HCT116 (cell line): ENCODE measurements around the gene CIBAR2. TPM values are rescaled to one million over a fixed set of nuclear protein-coding genes. Genes with fewer than 3 reads are reported as not detected.

Experiments
- ATAC-seq: fragments of 200-7000 bp; cut with Tn5 transposase; 2 replicates; pipeline ENCODE4 v1.9.1; 2020; ENCODE audit warnings: mild to moderate bottlenecking, moderate library complexity
- BruUV-seq: library from RNA; stranded (reverse); fragments of 400-500 nt; replicated peaks from 2 replicates; lab custom pipeline; 2021; lab: Mats Ljungman, UMichigan
- CTCF ChIA-PET: fragments of 300-600 bp; sonication (Branson Sonifier 250); formaldehyde crosslinking; loops from one replicate; lab custom pipeline; 2021; ENCODE audit warnings: antibody characterized with exemption; lab: Charles Lee
- POLR2A ChIA-PET: fragments of 300-600, 350-600 bp; sonication (Branson Sonifier 250); formaldehyde crosslinking; loops from one replicate; lab custom pipeline; 2021; ENCODE audit warnings: antibody characterized with exemption; lab: Charles Lee
- RAD21 ChIA-PET, 2 experiments: fragments of 300-600 bp; sonication (Branson Sonifier 250); formaldehyde crosslinking; loops; one replicate each; lab custom pipeline; 2023; ENCODE audit warnings: low total read pairs in 2 of 2; ENCODE audit not compliant: uncharacterized antibody in 2 of 2, unreplicated experiment in 2 of 2, low non-redundant PET in 1 of 2; lab: Charles Lee
- DNase-seq: peaks from one replicate; pipeline ENCODE4 v3.0.0-alpha.2; 2010; ENCODE audit warnings: low read depth, low spot score
- H2AFZ ChIP-seq: fragments of 200-600 bp; shearing (Covaris generic), sonication (generic); 2 replicates; pipeline ENCODE4 v1.6.1; 2017; ENCODE audit warnings: low read depth, mixed run types, mixed read lengths, antibody characterized with exemption, low read length; ENCODE audit not compliant: poor library complexity, severe bottlenecking
- H3K27ac ChIP-seq: 2 replicates; pipeline ENCODE4 v1.5.1; 2012; ENCODE audit warnings: low read depth, low read length
- H3K27me3 ChIP-seq: fragments of 200-600 bp; sonication (generic); 2 replicates; pipeline ENCODE4 v1.6.1; 2016; ENCODE audit warnings: mixed run types, low read length, mixed read lengths; ENCODE audit not compliant: insufficient read depth
- H3K36me3 ChIP-seq, 2 experiments: fragments of 200-500 bp in 1 of 2; fragments of 200-600 bp in 1 of 2; sonication (Bioruptor generic) in 1 of 2; sonication (generic) in 1 of 2; 2 replicates each; pipeline versions ENCODE4 v1.5.1 to v1.6.1; 2014 to 2016; ENCODE audit warnings: low read length in 2 of 2, inconsistent platforms in 1 of 2, mixed read lengths in 1 of 2, mixed run types in 1 of 2; ENCODE audit not compliant: insufficient read depth in 2 of 2, control insufficient read depth in 1 of 2
- H3K4me1 ChIP-seq, 2 experiments: fragments of 200-600 bp in 1 of 2; sonication (generic) in 1 of 2; 2 replicates each; pipeline versions ENCODE4 v1.5.1 to v1.6.1; 2012 to 2017; ENCODE audit warnings: low read length in 2 of 2, inconsistent platforms in 1 of 2, mild to moderate bottlenecking in 1 of 2, mixed read lengths in 1 of 2, mixed run types in 1 of 2, moderate library complexity in 1 of 2; ENCODE audit not compliant: insufficient read depth in 2 of 2, control insufficient read depth in 1 of 2
- H3K4me2 ChIP-seq: fragments of 200-600 bp; sonication (generic); 2 replicates; pipeline ENCODE4 v1.6.1; 2017; ENCODE audit warnings: mixed run types, low read length, mixed read lengths
- H3K4me3 ChIP-seq, 2 experiments: fragments of 200-600 bp in 1 of 2; sonication (generic) in 1 of 2; replicated peaks in 1 of 2; 2 replicates each; pipeline ENCODE4 v1.5.1; 2011 to 2016; ENCODE audit warnings: low read length in 2 of 2, control low read depth in 1 of 2, low read depth in 1 of 2, mild to moderate bottlenecking in 1 of 2, mixed read lengths in 1 of 2, mixed run types in 1 of 2
- H3K79me2 ChIP-seq: fragments of 200-600 bp; sonication (generic); 2 replicates; pipeline ENCODE4 v1.6.1; 2017; ENCODE audit warnings: mild to moderate bottlenecking, mixed run types, low read length, moderate library complexity, mixed read lengths; ENCODE audit not compliant: insufficient read depth
- H3K9ac ChIP-seq: fragments of 200-600 bp; sonication (generic); 2 replicates; pipeline ENCODE4 v1.6.1; 2016; ENCODE audit warnings: low read length, mixed read lengths
- H3K9me2 ChIP-seq: fragments of 200-600 bp; sonication (generic), shearing (Covaris generic); 2 replicates; pipeline ENCODE4 v1.6.1; 2017; ENCODE audit warnings: mixed run types, mild to moderate bottlenecking, moderate library complexity; ENCODE audit not compliant: insufficient read depth
- H3K9me3 ChIP-seq, 2 experiments: fragments of 200-500 bp in 1 of 2; fragments of 200-600 bp in 1 of 2; sonication (Bioruptor generic) in 1 of 2; sonication (generic) in 1 of 2; 2 replicates each; pipeline ENCODE4 v1.6.1; 2014 to 2017; ENCODE audit warnings: low read length in 2 of 2, mixed read lengths in 2 of 2, inconsistent platforms in 1 of 2, low read depth in 1 of 2, mild to moderate bottlenecking in 1 of 2, mixed run types in 1 of 2, moderate library complexity in 1 of 2; ENCODE audit not compliant: control insufficient read depth in 1 of 2, insufficient read depth in 1 of 2
- H4K20me1 ChIP-seq: fragments of 200-600 bp; sonication (generic), shearing (Covaris generic); 2 replicates; pipeline ENCODE4 v1.6.1; 2017; ENCODE audit warnings: mixed run types, mild to moderate bottlenecking, moderate library complexity; ENCODE audit not compliant: insufficient read depth
- ATF3 ChIP-seq: IDR thresholded peaks from 2 replicates; pipeline ENCODE4 v1.6.1; 2012
- CBX3 ChIP-seq: IDR thresholded peaks from 2 replicates; pipeline ENCODE4 v1.6.1; 2012; ENCODE audit warnings: low read depth
- CEBPB ChIP-seq: IDR thresholded peaks from 2 replicates; pipeline ENCODE4 v1.6.1; 2012; ENCODE audit warnings: low read depth
- CTCF ChIP-seq, 3 experiments: fragments of 200-600 bp in 1 of 3; sonication (generic) in 1 of 3; IDR thresholded peaks in 2 of 3; conservative IDR thresholded peaks in 1 of 3; 2 replicates each; pipeline ENCODE4 v1.5.1; 2012 to 2017; ENCODE audit warnings: low read depth in 2 of 3, low read length in 2 of 3, antibody characterized with exemption in 1 of 3, borderline replicate concordance in 1 of 3, control low read depth in 1 of 3, mild to moderate bottlenecking in 1 of 3, mixed read lengths in 1 of 3, mixed run types in 1 of 3, moderate library complexity in 1 of 3; ENCODE audit not compliant: insufficient read depth in 1 of 3
- ELF1 ChIP-seq: IDR thresholded peaks from 2 replicates; pipeline ENCODE4 v1.6.1; 2012; ENCODE audit warnings: low read depth, borderline replicate concordance
- EZH2 ChIP-seq: fragments of 200-600 bp; sonication (generic); IDR thresholded peaks from 2 replicates; pipeline ENCODE4 v1.6.1; 2017; ENCODE audit warnings: antibody characterized with exemption, mixed run types
- EZH2phosphoT487 ChIP-seq: fragments of 200-600 bp; IDR thresholded peaks from 2 replicates; pipeline ENCODE4 v1.6.1; 2018; ENCODE audit warnings: antibody characterized with exemption, borderline replicate concordance
- FOSL1 ChIP-seq: IDR thresholded peaks from 2 replicates; pipeline ENCODE4 v1.6.1; 2012; ENCODE audit warnings: low read depth
- MAX ChIP-seq: IDR thresholded peaks from 2 replicates; pipeline ENCODE4 v1.6.1; 2012
- POLR2A ChIP-seq: IDR thresholded peaks from 2 replicates; pipeline ENCODE4 v1.7.0; 2011; ENCODE audit warnings: borderline replicate concordance; ENCODE audit not compliant: insufficient read depth, insufficient read length; ENCODE audit errors: extremely low read depth
- POLR2AphosphoS5 ChIP-seq: IDR thresholded peaks from 2 replicates; pipeline ENCODE4 v1.6.1; 2011; ENCODE audit warnings: mild to moderate bottlenecking, low read depth, low read length, moderate library complexity
- RAD21 ChIP-seq: IDR thresholded peaks from 2 replicates; pipeline ENCODE4 v1.6.1; 2012; ENCODE audit warnings: low read depth, mild to moderate bottlenecking
- SIN3A ChIP-seq: IDR thresholded peaks from 2 replicates; pipeline ENCODE4 v1.6.1; 2012; ENCODE audit warnings: low read depth
- SP1 ChIP-seq: IDR thresholded peaks from 2 replicates; pipeline ENCODE4 v1.6.1; 2012; ENCODE audit warnings: low read depth
- TCF7L2 ChIP-seq: IDR thresholded peaks from 2 replicates; pipeline ENCODE4 v1.7.0; 2011; ENCODE audit warnings: borderline replicate concordance, inconsistent platforms; ENCODE audit not compliant: insufficient read depth, insufficient read length; ENCODE audit errors: extremely low read depth
- YY1 ChIP-seq: IDR thresholded peaks from 2 replicates; pipeline ENCODE4 v1.6.1; 2011; ENCODE audit warnings: low read length, low read depth, moderate library complexity, mild to moderate bottlenecking; ENCODE audit not compliant: insufficient replicate concordance; ENCODE audit errors: extremely low read depth
- intact Hi-C: fragments of 100-400 bp; cut with micrococcal nuclease; formaldehyde crosslinking; loops from 2 replicates; pipeline ENCODE4 v1.10.0; 2022
- total RNA-seq: library from RNA; stranded (reverse); gene quantifications from one replicate; pipeline ENCODE4 v1.2.1, GENCODE V29; 2021; ENCODE audit not compliant: unreplicated experiment

The CIBAR2 gene
- total RNA-seq, 1 experiment from 2014 or later, result 0.27 TPM

GRCh38 chr16:85157813-85158742, 45.8 kb upstream of the CIBAR2 start:
- Histone ChIP-seq H3K9me2 (no peaks in the 10 kb centered on the region), H3K4me1 (peaks cover 5 to 8% of the 10 kb centered on the region in 2 experiments; a peak in 3 of 4 replicates), H3K79me2 (no peaks in the 10 kb centered on the region), H3K9me3 (no peaks in the 10 kb centered on the region), H4K20me1 (no peaks in the 10 kb centered on the region), H3K36me3 (no peaks in the 10 kb centered on the region), H3K27me3 (peaks cover 7% of the 10 kb centered on the region; the same call in 1 of the 2 replicates), H3K27ac (no peak overlapping the region), H2AFZ (no peak overlapping the region), H3K4me3 (no peak overlapping the region), H3K4me2 (no peak overlapping the region), H3K9ac (no peak overlapping the region)
- ATAC-seq (peak; percentile 57), DNase-seq (no peak)
- ChIA-PET RAD21 (no interaction called here), CTCF (interaction anchor here (0.8 to 2.9 kb wide), 2 partner anchors 15 to 43 kb away, joined by 4 to 14 read pairs; no protein-coding TSS in a partner anchor), POLR2A (no interaction called here)
- no TSS peak for BruUV-seq
- TF ChIP-seq TCF7L2 (no peak), ATF3 (no peak), YY1 (no peak), RAD21 (no peak), POLR2A (no peak), EZH2phosphoT487 (no peak), POLR2AphosphoS5 (no peak), SIN3A (no peak)
- intact Hi-C loops, result no loop called here

- TF ChIP-seq EZH2phosphoT487 (no peak), FOSL1 (no peak), ELF1 (no peak), CTCF (IDR thresholded peaks at IDR 0.05 in 2 of 3, conservative IDR thresholded peaks at IDR 0.05 in 1 of 3; ENCODE audit: borderline replicate concordance in 1 of 3, insufficient read depth in 1 of 3, low read depth in 2 of 3, low read length in 2 of 3) (no peak), ATF3 (no peak), CBX3 (no peak), MAX (no peak), YY1 (no peak), SP1 (no peak), CEBPB (no peak), POLR2AphosphoS5 (no peak), EZH2 (no peak)
- Histone ChIP-seq H3K4me3 (no peak overlapping the region), H2AFZ (no peak overlapping the region), H3K79me2 (no peaks in the 10 kb centered on the region), H3K27ac (no peak overlapping the region), H3K36me3 (no peaks in the 10 kb centered on the region), H3K27me3 (peaks cover 7% of the 10 kb centered on the region; the same call in 1 of the 2 replicates), H3K9ac (no peak overlapping the region), H3K9me3 (no peaks in the 10 kb centered on the region), H3K4me1 (peaks cover 5 to 8% of the 10 kb centered on the region in 2 experiments; a peak in 3 of 4 replicates), H3K4me2 (no peak overlapping the region), H3K9me2 (no peaks in the 10 kb centered on the region), H4K20me1 (no peaks in the 10 kb centered on the region)
- ATAC-seq, result no peak
- ChIA-PET RAD21 (no interaction called here), CTCF (no interaction called here), POLR2A (no interaction called here)
- DNase-seq, result no peak
- intact Hi-C loops, result no loop called here
- no TSS peak for BruUV-seq
Measured at GRCh38 chr16:85157372-85157771, 45.1 kb upstream of the CIBAR2 start.
